Measurements from ENCODE around the gene SLC6A8.

SLC6A8 gene

DNA sequence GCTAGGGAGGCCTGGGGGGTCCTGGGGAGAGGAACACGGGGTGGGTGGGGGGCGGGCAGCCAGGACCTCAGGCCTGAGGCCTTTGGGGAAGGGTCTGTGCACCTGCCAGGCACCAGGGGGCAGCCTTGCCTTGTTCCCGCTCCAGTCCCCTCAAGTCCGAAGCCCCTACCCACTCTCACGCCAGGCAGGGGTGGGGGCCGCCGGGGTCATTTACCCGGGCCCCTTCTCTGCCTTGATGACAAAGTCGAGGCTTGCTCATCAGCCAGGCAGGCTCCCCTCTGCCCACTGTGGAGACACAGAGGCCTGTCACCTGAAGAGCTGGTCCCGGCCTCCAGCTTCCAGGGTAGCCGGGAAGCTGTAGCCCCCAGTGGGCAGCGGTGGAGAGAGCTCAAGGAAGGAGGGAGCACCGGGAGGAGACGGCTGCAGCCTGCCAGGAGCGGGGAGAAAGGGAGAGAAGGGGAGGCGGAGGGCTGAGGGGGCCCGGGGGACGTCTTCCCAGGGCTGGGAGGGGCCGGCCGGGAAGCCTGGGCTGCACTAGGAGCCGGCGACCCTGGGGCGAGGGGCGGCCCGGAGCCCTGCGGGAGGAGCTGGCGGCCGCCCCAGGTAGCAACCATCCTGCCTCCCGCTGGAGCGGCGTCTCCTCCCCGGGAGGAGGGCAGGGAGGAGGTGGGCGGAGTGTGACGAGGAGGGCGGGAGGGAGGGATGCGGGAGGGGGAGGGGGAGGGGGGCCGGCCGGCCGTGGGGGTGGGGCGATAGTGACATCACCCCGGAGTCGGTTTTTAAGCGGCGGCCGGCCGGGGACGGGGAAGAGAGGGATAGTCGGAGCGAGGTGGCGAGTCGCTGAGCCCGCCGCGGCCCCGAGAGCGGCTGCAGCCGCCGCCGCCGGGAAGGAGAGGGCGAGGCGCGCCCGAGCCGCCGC is at the start of gene SLC6A8:
Gene SLC6A8 (plus strand): TSS at position 806 of the 919 bp plus-strand sequence. CDS start 649 bp downstream, outside the sequence.
- DNase-seq, result peak; percentile 41

DNA sequence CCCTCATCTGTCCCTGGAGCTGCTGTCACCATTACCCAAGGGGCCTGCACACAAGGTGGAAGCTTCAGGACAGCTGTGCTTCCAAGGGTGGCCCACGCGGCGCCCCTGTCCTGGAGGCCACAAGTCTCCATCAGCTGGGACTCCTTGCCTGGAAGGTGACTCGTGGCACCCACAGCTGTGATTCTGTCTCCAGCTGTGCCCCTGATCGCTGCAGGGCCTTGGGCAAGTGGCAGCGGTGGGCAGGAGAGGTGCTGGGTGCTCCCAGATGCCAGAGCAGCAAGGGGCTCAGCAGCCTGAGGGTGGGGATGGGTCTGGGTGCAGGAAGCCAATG is 49.7 kb upstream of the SLC6A8 start:
- no peak for DNase-seq

DNA sequence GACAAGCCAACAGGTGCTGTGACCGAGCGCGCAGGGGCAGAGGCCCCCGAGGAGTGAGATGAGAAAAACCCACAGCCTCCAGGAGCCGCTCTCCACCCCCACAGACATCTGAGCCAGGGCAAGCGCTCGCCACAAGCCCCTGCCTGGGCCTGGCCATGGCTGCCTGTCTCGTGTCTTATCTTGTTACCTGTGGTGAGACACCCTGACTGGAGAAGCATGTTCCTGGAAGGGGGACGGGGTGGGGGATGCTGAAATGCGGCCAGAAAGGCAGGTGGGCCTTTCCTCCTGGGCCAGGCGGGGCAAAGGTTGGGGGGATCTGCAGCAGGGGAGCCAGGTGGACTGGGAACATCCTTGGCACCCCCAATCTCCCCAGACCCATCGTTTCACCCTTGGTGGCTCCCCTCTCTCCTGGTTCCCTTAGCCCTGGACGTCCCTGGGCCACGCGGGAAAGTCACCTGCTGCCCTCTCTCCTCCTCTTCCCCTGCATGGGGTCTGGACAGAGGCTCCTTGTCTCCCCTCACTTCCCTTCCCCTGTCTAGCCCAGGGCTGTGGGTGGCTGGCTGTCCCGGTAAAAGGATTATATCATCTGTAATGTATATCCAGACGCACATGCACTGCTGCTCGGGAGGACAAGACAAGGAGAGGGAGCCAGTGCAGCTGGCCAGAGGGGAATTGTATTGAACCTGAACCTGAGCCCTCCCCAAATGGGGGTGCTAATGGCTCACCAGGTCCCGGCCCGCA is 49.1 kb upstream of the SLC6A8 start:
- DNase-seq, result no peak

DNA sequence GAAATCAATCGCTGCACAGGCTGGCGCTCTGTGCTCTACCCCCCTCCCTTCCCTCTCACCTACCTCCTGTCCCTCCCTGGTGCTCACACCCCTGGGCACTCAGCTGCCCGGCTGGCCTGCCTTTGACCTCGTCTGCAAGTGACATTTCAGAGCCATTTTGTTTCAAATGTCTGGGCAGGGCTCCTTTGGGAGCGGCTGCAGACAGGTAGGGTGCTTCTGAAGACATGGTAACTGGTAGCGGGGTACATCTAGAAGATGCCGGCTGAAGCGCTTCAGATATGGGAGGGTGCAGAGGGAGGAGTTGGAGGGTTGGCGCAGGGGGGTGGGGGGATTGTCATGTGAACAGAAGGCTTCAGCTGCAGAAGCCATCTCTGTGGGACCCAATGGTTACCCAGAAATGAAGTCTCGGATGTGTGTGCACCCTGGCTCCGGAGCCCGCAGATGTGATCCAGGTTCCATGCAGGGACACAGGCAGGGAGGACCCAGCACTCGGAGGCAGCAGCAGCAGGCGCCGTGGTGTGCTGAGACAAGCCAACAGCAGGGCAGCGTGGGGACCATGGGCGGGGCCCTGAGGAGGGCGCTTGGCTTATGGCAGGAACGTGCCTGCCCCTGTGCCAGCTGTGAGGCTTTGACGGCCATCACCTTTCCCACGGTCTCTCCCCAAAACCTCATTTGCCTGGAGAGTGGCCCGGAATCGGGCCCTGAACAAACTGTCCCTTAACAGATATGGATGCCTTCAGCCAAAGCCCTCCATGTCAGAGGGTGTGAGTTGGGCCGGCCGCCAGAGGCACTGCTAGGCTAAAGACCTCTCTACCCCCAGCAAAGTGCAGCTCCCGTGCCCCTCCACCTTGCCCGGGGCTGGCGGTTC is 48.3 kb upstream of the SLC6A8 start:
- no peak for DNase-seq

DNA sequence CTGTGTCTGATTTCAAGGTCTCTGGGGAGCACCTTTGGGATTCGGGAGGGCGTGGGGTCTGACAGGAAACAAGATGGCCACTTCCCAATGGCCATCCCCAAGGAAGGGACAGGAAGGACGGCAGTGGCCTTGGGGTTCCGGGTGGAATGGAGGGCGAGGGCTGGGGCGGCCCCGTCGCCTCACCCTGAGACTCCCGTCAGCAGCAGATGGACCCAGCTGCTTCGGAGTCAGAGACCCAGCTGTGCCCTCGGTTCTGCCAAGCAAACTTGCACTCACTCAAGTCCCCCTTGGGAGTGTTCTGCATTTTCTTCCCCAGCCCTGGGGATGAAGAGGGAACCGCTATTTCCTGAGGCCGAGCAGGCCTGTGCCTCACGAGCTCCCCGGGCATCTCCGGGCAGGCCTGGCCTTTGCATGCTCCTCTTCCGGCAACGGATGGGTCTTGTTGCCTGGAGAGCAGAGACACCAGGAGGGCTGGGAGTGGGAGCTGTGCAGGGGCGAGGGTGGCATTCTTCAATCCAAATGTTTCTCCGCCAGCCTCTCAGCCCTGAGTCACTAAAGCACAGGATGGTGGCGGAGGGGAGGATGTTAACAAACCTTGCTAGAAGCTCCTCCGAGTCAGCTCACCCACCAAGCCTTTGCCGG is 47.6 kb upstream of the SLC6A8 start:
- DNase-seq, result no peak

DNA sequence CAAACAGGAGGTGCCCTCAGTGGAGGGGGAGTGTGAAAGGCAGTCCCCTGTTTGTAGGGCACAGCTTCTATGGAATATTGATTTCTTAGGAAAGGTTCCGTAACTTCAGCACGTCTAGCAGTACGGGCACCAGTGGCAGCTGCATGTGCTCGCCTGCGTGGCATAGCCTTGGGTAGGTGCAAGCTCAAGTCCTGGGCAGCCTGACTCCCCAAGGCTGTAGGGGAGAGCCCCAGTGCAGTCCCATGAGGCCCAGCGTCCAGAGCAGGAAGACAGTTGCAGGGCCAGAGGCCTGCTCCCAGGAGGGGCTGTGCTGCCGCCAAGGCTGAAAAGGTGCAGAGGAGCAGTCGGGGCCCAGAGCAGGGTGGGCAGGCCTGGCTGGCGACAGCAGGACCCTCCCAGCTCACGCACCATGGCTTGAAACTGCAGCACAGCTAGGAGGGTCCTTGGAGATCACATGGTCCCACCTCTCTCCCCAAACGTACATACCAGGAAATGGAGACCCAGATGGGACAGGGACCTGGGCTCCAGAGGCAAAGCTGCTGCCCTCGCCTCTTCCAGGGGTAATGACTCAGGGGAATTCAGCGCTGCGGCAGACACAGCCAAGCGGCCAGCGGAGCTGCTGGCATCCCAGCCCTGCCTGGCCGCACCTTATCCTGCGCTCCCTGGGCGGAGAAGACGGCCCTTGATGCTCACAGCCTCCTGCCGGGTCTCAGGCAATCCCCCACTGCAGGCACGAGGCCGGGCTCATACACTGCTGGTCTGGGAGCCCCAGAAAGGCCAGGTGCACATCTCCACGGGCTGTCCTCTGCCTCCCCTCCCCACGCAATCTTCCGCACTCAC is 46.8 kb upstream of the SLC6A8 start:
- DNase-seq, result no peak

DNA sequence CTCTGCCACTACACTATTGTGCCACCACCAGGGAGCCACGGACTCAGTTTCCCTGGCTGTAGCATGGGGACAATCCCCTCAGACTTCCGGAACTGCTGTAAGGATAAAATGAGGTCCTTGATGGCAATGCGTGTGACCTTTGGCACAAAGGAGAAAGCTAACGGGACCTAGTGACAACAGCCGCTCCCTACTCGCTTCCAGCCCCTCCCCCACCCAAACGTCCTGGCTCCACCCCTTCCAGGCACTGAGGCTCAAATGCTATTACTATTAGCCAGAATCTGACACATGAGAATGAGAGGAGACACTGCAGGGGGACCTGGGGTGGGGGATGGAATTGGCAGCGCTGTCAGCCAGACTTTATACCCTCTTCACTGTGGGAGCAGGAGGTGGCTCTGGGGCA is 46.1 kb upstream of the SLC6A8 start:
- no peak for DNase-seq

DNA sequence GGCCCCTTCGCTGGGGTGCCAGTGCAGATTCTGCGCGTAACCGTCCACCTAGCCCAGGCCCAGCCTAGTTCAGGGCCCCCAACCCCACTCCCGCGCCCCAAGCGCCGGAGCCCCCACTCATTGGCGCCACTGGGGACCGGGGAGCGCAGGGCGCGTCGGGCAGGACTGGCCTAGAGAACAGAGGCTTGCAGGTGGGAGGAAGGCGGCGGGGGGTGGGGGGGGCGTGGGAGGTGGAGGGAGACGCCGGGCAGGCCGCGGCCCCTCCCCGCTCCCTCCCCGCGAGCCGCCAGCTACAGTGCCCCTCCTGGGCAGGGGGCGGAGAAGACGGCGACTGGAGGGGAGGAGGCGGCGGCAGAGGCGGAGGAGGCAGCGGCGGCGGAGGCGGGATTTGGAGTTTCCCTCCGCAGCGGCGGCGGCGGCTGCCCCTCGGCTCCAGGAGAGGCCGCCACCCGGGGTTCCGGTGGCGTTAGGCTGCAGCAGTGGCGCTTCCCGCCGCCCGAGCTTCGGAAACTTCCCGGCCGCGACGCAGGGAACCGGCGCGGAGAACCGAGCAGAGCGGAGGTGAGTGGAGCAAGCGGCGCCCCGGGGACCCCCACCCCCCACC is 45.6 kb upstream of the SLC6A8 start:
- DNase-seq, result no peak

DNA sequence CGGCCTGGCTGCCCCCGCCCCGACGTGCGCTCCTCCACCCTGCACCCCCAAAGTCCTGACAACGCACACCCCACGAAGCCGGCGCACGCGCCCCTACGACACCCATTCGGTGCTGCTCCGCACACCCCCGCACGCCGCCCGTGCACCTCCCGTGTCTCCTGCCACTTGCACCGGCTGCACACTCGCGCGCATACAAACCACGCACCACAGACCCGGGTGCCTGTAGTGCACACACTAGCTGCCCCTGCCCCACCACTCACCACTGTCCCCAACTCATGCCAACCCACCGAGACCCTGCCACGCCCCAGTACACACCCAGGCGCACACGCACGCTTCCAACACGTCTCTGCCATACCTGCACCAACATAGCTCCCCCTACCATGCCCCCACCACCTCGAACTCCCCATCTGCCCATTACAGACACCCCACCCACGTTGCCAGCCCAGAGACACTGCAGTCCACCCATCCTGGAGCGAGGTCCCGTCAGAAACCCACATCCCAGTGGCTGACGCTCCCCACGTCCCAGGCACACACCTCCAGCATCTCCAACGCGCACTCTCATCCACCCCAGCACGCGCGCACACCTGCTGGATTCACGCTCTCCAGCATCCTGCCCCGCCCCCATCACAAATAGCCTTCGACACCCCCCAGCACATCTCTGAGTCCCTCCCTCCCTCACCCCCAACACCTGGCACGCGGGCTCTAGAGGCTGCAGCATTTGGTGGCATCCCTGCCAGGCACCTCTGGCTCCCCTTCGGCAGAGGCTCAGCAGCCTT is 44.9 kb upstream of the SLC6A8 start:
- no peak for DNase-seq

DNA sequence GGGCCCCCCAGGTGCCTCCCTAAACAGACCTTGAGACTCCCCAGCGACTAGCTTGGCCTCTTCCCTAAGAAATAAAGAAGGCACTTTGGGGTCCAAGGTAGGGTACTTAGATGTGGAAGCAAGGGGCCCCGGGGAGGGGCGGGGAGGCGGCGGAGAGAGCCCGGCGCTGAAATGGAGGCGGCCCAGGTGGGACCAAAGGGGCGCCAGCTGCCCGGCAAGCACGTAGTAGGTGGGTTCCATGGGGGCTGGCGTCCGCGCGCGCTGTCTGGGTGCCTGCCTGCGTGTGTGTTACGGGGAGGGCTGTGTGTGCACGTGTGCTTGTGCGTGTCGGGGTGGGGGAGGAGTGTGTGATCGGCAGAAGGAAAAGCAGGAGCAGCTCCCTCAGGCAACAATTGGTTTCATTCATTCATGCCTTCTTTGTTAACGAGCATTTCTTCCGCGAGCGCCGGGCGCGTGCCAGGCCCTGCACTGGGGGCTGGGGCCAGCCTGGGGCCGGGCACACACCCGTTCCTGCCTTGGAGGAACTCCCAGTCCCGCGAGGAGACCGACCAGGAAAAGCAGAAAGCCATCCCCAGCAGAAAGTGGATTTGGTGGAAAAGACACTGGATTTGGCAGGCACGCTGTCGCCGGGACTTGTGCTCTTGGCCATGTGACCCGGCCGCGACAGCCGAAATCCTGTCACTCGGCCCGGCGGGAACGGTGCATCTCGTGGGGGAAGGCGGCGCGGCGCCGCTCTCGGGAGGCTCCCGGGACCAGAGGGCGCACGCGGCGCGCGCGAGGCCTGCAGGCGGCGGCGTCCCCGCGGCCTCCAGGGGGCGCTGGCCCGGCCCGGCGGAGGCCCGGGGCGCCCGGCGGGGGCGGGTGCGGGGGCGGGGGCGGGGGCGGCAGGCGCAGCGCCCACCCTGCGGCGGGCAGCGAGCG is 44.0 kb upstream of the SLC6A8 start:
- no peak for DNase-seq

DNA sequence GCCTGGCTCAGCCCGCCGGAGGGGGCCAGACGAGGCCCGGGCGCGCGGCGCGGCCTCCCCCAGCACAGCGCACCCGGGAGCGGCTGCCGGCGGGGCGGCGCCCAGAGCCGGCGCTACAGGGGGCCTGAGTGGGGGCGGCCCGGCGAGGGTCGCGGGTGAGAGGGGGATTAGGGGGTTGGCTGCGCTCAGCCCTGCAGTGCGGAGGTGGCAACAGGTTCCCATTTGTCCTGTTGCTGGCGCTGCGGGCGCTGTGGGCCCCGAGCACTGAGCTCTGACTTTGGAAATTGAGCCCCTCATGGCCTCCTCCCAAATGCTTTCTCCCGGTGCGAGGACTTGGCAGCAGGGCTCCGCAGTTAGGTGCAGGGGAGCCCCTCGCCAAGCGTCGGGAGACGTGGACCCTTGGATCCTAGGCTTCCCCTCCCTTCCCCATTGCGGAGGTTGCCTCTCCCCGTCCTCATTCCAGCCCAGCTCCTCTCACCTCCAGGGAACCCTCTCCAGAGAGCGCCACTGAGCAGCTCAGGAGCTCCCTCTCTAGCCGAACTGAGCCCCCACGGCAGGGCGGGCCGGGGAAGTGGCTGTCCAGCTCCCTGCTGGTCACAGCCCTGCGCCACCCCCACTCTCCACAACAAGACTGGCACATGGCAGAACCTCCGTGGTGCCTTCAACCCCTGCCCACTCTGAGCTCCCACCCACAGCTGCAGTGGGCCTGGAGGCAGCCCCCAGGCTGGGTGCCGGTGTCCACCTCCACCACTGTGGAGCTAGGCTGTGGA is 43.2 kb upstream of the SLC6A8 start:
- no peak for DNase-seq

DNA sequence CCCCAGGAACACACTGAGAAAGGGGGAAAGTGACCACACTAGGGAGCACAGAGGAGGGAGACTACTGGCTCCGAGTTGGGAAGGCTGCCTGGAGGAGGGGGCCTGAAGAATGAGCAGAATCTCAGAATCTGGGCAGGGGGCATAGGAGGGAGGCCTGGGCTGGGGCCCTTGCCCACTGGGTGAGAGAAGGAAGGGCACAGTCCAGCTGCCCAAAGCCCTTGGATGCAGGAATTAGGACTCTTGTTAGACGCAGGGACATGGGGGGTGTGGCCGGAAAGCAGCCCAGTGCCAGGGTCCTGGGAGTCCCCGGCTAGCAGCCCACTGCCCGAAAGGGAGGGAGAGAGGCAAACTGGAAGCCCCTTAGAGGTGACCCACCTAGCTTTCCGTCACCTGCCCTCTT is 42.6 kb upstream of the SLC6A8 start:
- DNase-seq, result no peak

DNA sequence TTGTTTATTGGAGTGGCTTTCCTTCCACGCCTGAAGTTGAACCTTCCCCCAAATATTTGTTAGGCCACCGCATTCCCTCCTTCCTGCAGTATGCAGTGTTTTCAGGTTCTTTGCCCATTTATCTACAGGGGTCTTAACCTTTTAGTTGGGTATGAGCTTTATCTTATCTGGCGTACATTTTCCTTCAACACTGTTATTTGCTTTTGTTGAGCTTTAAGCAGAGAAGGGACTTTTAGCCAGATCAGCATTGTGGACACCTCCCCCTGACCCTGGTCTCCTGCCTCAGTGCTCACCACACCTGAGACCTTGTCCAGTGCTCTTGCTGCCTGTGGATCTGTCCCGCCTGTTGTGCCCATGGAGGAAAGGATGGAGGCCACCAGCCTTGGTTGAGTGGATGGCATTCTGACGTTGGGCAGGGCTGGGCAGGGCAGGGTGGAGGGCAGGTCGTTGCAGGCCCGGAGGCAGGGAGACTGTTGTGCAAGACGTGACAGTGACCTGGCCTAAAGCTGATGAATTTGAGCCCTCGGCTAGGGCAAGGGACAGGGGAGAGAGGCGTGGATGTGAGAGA is 41.7 kb upstream of the SLC6A8 start:
- DNase-seq, result no peak

DNA sequence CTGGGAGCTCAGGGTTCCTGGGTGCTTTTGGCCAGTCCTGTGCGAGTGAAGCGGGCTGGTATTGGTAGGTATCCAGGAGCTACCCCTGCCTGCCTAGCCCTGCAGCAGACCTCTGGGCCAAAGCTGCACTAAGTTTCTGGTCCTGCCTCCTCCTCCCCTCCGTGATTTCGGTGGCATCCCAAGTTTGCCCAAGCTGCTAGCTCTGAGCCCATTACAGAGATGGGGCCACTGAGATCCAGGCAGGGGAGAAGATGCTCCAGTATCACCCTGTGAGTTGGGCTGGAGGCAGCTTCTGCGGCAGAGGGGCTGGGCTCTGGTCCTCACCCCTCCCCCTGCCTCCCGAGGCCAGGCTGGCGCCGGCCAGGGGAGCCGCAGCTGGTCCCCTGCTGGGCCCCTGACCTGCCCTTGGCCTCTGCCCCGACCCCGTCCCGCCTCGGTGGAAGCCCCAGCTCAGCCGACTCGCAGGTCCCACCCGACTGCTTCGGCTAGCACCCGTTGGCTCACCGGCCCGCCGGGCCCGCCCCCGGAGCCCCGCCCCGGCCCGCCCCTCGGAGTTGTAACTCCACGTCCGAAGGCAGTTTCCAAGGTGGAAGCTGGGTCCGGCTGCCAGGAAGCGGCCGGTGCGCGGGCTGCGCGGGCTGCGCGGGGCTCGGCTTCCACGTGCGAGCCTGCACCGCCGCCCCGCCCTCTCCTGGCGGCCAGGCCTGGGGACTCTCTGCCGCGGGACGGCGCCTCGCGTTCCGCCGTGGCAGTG is 40.9 kb upstream of the SLC6A8 start, which contains the start of gene DUSP9:
Gene DUSP9 (plus strand): TSS at position 584 of the 754 bp plus-strand sequence. CDS start 751 bp downstream, outside the sequence.
- peak; percentile 43 for DNase-seq

DNA sequence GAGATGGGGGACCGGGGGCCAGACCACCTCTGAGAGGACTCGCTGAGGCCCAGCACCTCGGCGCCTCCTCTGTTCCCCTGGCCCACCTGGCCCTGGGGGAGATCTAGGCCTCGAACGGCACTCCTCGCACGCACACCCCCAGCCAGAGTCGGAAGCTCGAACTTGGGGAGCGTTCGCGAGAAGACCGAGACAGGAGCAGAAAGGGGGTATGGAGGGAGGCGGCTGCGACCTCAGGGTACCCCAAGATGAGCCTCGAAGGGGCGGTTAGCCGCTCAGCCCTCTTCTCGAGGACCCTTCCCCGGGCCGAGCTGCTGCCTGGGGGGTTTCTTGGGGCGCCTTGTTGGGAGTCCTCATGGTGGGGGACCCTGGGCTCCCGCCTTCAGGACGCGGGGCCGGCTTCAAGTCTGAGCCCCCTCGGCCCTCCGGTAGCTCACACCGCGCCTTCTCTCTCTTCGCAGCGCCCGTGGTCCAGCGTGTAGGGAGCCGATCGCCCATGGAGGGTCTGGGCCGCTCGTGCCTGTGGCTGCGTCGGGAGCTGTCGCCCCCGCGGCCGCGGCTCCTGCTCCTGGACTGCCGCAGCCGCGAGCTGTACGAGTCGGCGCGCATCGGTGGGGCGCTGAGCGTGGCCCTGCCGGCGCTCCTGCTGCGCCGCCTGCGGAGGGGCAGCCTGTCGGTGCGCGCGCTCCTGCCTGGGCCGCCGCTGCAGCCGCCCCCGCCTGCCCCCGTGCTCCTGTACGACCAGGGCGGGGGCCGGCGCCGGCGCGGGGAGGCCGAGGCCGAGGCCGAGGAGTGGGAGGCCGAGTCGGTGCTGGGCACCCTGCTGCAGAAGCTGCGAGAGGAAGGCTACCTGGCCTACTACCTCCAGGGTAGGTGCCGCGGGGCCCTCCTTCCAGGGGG is 40.0 kb upstream of the SLC6A8 start:
- no peak for DNase-seq

Data from NCI-H226 (cell line).